NOMO-1 treated with dmso at 0.1 percent for 144 hours (cell line): Measurements from ENCODE around the gene PHF21A.
"Not testable (repeated sequence)": the region's sequence is repeated elsewhere in the genome, so short reads cannot be mapped to it uniquely, and the experiment has no call there.

Experiments
- DNase-seq: peaks from one replicate; lab custom pipeline; 2025; ENCODE audit not compliant: unreplicated experiment; lab: John Stamatoyannopoulos, UW

The PHF21A gene

GRCh38 chr11:45905576-45905975 lies 215.7 kb downstream of the PHF21A start:
- DNase-seq, result not testable (repeated sequence)

GRCh38 chr11:45905095-45905494 lies 216.2 kb downstream of the PHF21A start:
- no peak for DNase-seq

GRCh38 chr11:45904309-45904915 lies 216.8 kb downstream of the PHF21A start:
- DNase-seq, result no peak

GRCh38 chr11:45902452-45903380 lies 218.5 kb downstream of the PHF21A start:
- no peak for DNase-seq

GRCh38 chr11:45901626-45902025 lies 219.6 kb downstream of the PHF21A start:
- DNase-seq, result no peak

GRCh38 chr11:45900916-45901617 lies 220.2 kb downstream of the PHF21A start:
- no peak for DNase-seq

- not testable (repeated sequence) for DNase-seq
Measured at GRCh38 chr11:45900175-45900800, 221.0 kb downstream of the PHF21A start.

GRCh38 chr11:45899448-45900174 lies 221.6 kb downstream of the PHF21A start:
- peak; percentile 18 for DNase-seq

GRCh38 chr11:45899086-45899447 lies 222.2 kb downstream of the PHF21A start:
- DNase-seq, result no peak

- DNase-seq, result no peak
Measured at GRCh38 chr11:45897556-45897955, 223.7 kb downstream of the PHF21A start.

GRCh38 chr11:45896422-45896984 lies 224.8 kb downstream of the PHF21A start:
- DNase-seq, result no peak

GRCh38 chr11:45895553-45896259 lies 225.5 kb downstream of the PHF21A start:
- no peak for DNase-seq

GRCh38 chr11:45894555-45895247 lies 226.6 kb downstream of the PHF21A start:
- no peak for DNase-seq

- DNase-seq, result no peak
Measured at GRCh38 chr11:45892856-45893255, 228.4 kb downstream of the PHF21A start.

- DNase-seq, result no peak
Measured at GRCh38 chr11:45890886-45891550, 230.2 kb downstream of the PHF21A start.

- DNase-seq, result no peak
Measured at GRCh38 chr11:45889966-45890365, 231.3 kb downstream of the PHF21A start.

GRCh38 chr11:45889555-45889954 lies 231.7 kb downstream of the PHF21A start:
- DNase-seq, result no peak

GRCh38 chr11:45887587-45887986 lies 233.7 kb downstream of the PHF21A start:
- DNase-seq, result no peak
